Nephron progenitor cell (in vitro differentiated cells): Measurements from ENCODE around the gene INMT.
A peak's percentile ranks its signal among the peaks of the same experiment; 100 is the strongest.

Source experiments
- DNase-seq: peaks from one replicate; pipeline ENCODE4 v3.0.0; 2021
- H3K27ac Mint-ChIP-seq: 2 replicates; pipeline ENCODE4 v1.8.0; 2021; ENCODE audit warnings: mild to moderate bottlenecking, moderate library complexity, mixed read lengths
- H3K27me3 Mint-ChIP-seq: 2 replicates; pipeline ENCODE4 v1.8.0; 2021; ENCODE audit warnings: mild to moderate bottlenecking, low read depth, mixed read lengths; ENCODE audit not compliant: poor library complexity
- H3K36me3 Mint-ChIP-seq: 2 replicates; pipeline ENCODE4 v1.8.0; 2021; ENCODE audit warnings: low read depth, mixed read lengths
- H3K4me1 Mint-ChIP-seq: 2 replicates; pipeline ENCODE4 v1.8.0; 2021; ENCODE audit warnings: mixed read lengths
- H3K4me3 Mint-ChIP-seq: 2 replicates; pipeline ENCODE4 v1.8.0; 2021; ENCODE audit warnings: mild to moderate bottlenecking, moderate library complexity, mixed read lengths
- H3K9me3 Mint-ChIP-seq: 2 replicates; pipeline ENCODE4 v1.8.0; 2021; ENCODE audit warnings: mild to moderate bottlenecking, moderate library complexity, mixed read lengths
- TF ChIP-seq, protein P1 (sequence below): fragments of 200-600 bp; sonication (generic); IDR thresholded peaks from 2 replicates; pipeline ENCODE4 v1.5.0; 2021; ENCODE audit warnings: antibody characterized with exemption

INMT gene

DNA sequence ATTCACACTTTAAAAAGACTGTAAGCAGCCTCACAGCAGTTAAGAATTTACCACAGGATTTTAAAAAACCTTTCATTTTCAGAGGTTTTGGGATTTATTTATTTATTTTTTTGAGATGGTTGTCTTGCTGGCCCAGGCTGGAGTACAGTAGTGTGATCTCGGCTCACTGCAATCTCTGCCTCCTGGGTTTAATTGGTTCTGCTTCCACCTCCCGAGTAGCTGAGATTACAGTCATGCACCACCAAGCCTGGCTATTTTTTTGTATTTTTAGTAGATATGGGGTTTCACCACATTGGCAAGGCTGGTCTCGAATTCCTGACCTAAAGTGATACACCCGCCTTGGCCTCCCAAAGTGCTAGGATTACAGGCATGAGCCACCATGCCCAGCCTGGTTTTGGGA lies 38.4 kb downstream of the INMT start:
- Mint-ChIP-seq H3K9me3 (no peaks in the 10 kb centered on the region), H3K27ac (no peak overlapping the region), H3K4me1 (peaks cover 14% of the 10 kb centered on the region), H3K4me3 (no peak overlapping the region), H3K27me3 (no peaks in the 10 kb centered on the region), H3K36me3 (peaks cover 30% of the 10 kb centered on the region)
- no peak for DNase-seq
- TF ChIP-seq, protein P1, sequence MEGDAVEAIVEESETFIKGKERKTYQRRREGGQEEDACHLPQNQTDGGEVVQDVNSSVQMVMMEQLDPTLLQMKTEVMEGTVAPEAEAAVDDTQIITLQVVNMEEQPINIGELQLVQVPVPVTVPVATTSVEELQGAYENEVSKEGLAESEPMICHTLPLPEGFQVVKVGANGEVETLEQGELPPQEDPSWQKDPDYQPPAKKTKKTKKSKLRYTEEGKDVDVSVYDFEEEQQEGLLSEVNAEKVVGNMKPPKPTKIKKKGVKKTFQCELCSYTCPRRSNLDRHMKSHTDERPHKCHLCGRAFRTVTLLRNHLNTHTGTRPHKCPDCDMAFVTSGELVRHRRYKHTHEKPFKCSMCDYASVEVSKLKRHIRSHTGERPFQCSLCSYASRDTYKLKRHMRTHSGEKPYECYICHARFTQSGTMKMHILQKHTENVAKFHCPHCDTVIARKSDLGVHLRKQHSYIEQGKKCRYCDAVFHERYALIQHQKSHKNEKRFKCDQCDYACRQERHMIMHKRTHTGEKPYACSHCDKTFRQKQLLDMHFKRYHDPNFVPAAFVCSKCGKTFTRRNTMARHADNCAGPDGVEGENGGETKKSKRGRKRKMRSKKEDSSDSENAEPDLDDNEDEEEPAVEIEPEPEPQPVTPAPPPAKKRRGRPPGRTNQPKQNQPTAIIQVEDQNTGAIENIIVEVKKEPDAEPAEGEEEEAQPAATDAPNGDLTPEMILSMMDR = no peak

DNA sequence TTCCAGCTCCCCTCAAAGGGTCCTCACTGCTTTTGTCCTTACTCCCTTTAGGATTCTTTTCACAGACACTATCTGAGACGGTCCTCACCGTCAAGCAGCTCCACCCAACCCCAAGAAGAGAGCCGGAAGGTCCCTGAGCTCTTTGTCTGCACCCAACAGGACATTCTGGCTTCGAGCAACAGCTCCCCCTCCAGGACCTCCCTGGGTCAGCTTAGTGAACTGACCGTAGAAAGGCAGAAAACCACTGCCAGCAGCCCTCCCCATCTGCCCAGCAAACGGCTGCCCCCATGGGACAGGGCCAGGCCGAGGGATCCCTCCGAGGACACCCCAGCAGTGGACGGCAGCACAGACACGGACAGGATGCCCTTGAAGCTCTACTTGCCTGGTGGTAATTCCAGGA lies 39.2 kb downstream of the INMT start:
- Mint-ChIP-seq H3K4me3 (no peak overlapping the region), H3K4me1 (peaks cover 22% of the 10 kb centered on the region), H3K36me3 (peaks cover 23% of the 10 kb centered on the region), H3K27ac (no peak overlapping the region), H3K9me3 (no peaks in the 10 kb centered on the region), H3K27me3 (no peaks in the 10 kb centered on the region)
- TF ChIP-seq, protein P1 = no peak
- DNase-seq = no peak

DNA sequence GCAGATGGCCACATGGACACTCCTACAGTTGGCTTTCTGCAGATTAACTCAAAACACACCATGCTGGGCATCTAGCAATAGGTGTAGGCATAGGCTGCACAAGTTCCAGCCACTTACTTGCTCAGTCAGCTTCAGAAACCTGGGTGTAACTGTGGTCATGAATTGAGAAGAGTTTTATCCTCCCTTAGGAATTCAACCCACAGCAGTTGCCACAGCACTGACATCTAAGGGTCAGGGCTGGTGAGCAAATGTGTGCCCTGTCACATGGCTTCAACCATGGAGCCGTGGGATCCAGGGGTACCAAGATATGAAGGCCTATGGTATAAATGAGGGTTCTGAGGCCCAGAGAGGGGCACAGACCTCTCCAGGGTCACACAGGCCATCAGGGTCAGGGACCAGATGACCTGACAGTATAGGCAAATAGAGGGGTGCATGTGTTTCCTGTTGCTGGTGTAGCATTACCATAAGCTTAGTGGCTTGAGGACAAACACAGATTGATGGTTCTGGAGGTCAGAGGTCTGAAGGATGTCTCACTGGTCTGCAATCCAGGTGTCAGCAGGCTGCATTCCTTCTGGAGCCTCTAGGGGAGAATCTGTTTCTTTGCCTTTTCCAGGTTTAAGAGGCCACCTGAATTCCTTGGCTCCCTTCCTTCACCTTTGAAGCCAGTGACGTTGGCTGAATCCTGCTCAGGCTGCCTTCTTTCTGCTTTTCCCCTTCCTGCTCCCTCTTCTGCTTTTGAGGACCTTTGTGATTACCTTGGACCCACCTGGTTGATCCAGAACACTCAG lies 43.4 kb downstream of the INMT start:
- TF ChIP-seq, protein P1 = no peak
- peak; percentile 36 for DNase-seq
- Mint-ChIP-seq H3K36me3 (peaks cover 12% of the 10 kb centered on the region), H3K4me1 (peaks cover 60% of the 10 kb centered on the region), H3K4me3 (no peak overlapping the region), H3K9me3 (no peaks in the 10 kb centered on the region), H3K27ac (peak overlapping the region; percentile 58), H3K27me3 (no peaks in the 10 kb centered on the region)

DNA sequence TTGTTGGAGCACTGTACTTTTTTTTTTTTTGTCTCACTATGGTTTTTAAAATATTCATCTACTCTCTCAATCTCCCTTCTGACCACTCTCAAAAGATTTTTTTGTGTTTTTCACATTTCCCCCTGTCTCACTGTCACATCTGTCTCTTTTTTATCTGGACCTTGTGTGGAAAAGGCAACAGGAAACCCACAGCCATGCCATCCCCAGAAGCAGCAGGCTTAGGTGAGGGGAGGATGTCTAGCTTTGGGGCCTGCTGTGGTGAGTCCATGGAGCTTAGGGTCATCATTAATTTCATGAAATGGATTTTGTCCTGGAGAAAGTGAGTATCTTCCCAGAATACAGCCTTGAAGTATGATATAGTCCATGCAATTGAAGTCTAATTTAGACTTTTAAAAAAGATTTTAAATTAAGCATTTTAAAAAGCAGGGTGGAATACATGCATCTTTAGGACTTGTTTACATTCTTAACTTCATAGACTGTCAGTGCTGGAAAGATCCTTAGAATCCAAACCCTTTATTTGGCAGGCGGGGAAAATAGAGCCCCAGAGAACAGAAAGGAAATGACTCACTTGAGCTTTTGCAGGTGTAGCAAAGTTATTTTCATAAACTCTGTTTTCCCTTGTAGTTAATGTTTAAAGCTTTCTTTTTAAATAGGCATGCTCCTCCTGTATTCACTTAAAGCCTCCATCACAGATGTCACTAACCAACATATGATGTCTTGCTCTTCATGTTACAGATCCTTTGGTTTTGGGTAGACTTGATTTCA lies 44.4 kb downstream of the INMT start:
- Mint-ChIP-seq H3K4me3 (no peak overlapping the region), H3K9me3 (no peaks in the 10 kb centered on the region), H3K4me1 (peaks cover 64% of the 10 kb centered on the region), H3K27ac (peak overlapping the region; percentile 58), H3K27me3 (no peaks in the 10 kb centered on the region), H3K36me3 (peaks cover 5% of the 10 kb centered on the region)
- DNase-seq = no peak
- TF ChIP-seq, protein P1 = no peak

DNA sequence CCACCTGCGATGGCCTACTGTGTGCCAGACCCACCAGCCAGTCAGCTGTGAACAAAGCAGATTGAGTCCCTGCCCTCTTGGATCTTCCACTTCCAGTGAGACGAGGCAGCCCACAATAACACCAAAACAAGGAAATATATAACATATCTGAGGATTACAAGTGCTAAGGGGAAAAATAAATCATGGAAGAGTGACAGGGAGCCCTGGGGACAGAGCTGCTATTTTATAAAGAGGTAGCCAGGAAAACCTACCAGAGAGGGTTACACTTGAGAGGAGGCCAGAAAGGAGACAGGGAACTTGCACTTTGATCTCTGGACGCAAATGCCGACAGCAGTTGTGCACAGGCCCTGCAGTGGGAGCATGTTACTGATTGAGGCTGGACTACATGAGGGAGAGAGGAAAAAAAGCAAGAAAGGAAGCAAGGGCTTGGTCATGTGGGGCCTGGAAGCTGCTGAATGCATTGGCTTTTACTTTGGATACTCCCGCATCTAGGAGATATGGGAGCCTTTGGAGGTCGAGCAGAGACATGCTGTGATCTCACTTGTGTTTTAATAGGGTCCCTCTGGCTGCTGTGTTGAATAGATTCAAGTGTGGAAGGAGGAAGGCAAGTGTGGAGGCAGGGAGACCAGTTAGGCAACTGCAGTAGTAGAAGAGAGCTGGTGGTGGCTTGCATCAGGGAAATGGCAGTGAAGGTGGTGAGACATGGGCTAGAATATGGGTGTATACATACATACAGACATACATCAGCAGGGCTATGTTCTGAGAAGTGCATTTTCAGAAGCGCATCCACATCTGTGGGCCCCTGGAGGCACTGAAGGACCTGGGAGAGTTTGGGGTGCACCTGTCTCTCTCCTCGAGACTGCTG lies 45.5 kb downstream of the INMT start:
- Mint-ChIP-seq H3K36me3 (peaks cover 8% of the 10 kb centered on the region), H3K4me1 (peaks cover 64% of the 10 kb centered on the region), H3K4me3 (no peak overlapping the region), H3K27me3 (no peaks in the 10 kb centered on the region), H3K27ac (peak overlapping the region; percentile 68), H3K9me3 (no peaks in the 10 kb centered on the region)
- DNase-seq = no peak
- TF ChIP-seq, protein P1 = no peak
